HepG2 (cell line): ENCODE results near the gene RILPL1. TPM values are rescaled to one million over a fixed set of nuclear protein-coding genes. Genes with fewer than 3 reads are reported as not detected.

ENCODE experiments used
- ATAC-seq: fragments of 200-7000 bp; cut with Tn5 transposase; 3 replicates; pipeline ENCODE4 v1.9.1; 2020; ENCODE audit warnings: mild to moderate bottlenecking, moderate library complexity
- BruUV-seq: library from RNA; stranded (reverse); fragments of 400-500 nt; replicated peaks from 2 replicates; lab custom pipeline; 2021; lab: Mats Ljungman, UMichigan
- CTCF ChIA-PET: fragments of 300-600 bp; formaldehyde crosslinking; extraction: SDS; loops from one replicate; lab custom pipeline; 2021; ENCODE audit warnings: low total read pairs, inconsistent platforms, low intra/inter-chr PET ratio; lab: Yijun Ruan, JAX
- POLR2A ChIA-PET: fragments of 350-600 bp; sonication (Branson Sonifier 250); formaldehyde crosslinking; loops from one replicate; lab custom pipeline; 2020; ENCODE audit warnings: antibody characterized with exemption, inconsistent platforms; lab: Yijun Ruan, JAX
- DNase-seq: peaks from one replicate; pipeline ENCODE4 v3.0.0-alpha.2; 2015; ENCODE audit warnings: low spot score
- FAIRE-seq: peaks from 3 replicates; lab custom pipeline; 2011; peaks lifted over from hg19 to GRCh38; lab: Jason Lieb, UNC
- H2AFZ ChIP-seq: one replicate; pipeline ENCODE4 v1.6.1; 2011; ENCODE audit warnings: low read length, inconsistent platforms
- H3K27ac ChIP-seq: fragments of 300-600 bp; 3 replicates; pipeline ENCODE4 v1.8.0; 2011; ENCODE audit warnings: mixed run types, mild to moderate bottlenecking, mixed read lengths, low read length, inconsistent platforms; ENCODE audit not compliant: insufficient read depth; ENCODE audit errors: extremely low read length
- H3K27me3 ChIP-seq, 2 experiments: fragments of 200-600 bp in 1 of 2; 2 replicates in 1 of 2; 3 replicates in 1 of 2; pipeline versions ENCODE4 v1.6.0 to v1.8.0; 2011; ENCODE audit warnings: low read length in 2 of 2, mild to moderate bottlenecking in 2 of 2, moderate library complexity in 2 of 2, inconsistent platforms in 1 of 2; ENCODE audit not compliant: insufficient read depth in 2 of 2, control insufficient read depth in 1 of 2
- H3K36me3 ChIP-seq, 2 experiments: fragments of 200-600 bp in 1 of 2; replicated peaks in 1 of 2; 2 replicates in 1 of 2; 3 replicates in 1 of 2; pipeline versions ENCODE4 v1.5.1 to v1.8.0; 2011; ENCODE audit warnings: low read length in 2 of 2, inconsistent platforms in 1 of 2; ENCODE audit not compliant: insufficient read depth in 2 of 2, control insufficient read depth in 1 of 2
- H3K4me1 ChIP-seq: 2 replicates; pipeline ENCODE4 v1.5.1; 2012; ENCODE audit warnings: low read length, inconsistent platforms; ENCODE audit not compliant: insufficient read depth
- H3K4me2 ChIP-seq: 2 replicates; pipeline ENCODE4 v1.6.0; 2011; ENCODE audit warnings: low read depth, low read length, inconsistent platforms
- H3K4me3 ChIP-seq, 3 experiments: fragments of 200-600 bp in 1 of 3; sonication (generic), shearing (Covaris generic) in 1 of 3; replicated peaks in 1 of 3; 2 replicates each; pipeline ENCODE4 v1.5.1; 2011 to 2016; ENCODE audit warnings: low read length in 3 of 3, inconsistent platforms in 2 of 3, low read depth in 2 of 3, mild to moderate bottlenecking in 2 of 3, control low read depth in 1 of 3, mixed read lengths in 1 of 3; ENCODE audit not compliant: insufficient read depth in 1 of 3
- H3K79me2 ChIP-seq: one replicate; pipeline ENCODE4 v1.6.1; 2011; ENCODE audit warnings: low read length, inconsistent platforms; ENCODE audit not compliant: insufficient read depth
- H3K9ac ChIP-seq: 2 replicates; pipeline ENCODE4 v1.6.0; 2011; ENCODE audit warnings: mild to moderate bottlenecking, low read depth, low read length, inconsistent platforms; ENCODE audit not compliant: insufficient read depth
- H3K9me3 ChIP-seq: 2 replicates; pipeline ENCODE4 v1.5.1; 2012; ENCODE audit warnings: mild to moderate bottlenecking, low read length
- H4K20me1 ChIP-seq: 2 replicates; pipeline ENCODE4 v1.6.0; 2011; ENCODE audit warnings: inconsistent platforms, mild to moderate bottlenecking, low read length, moderate library complexity; ENCODE audit not compliant: insufficient read depth
- CREB1 ChIP-seq, 2 experiments: fragments of 450-650 bp in 1 of 2; IDR thresholded peaks; 2 replicates each; pipeline ENCODE4 v1.6.1; 2016 to 2017; ENCODE audit warnings: control low read depth in 1 of 2, mild to moderate bottlenecking in 1 of 2, missing compliant biosample characterization in 1 of 2, missing genetic modification characterization in 1 of 2
- FIP1L1 ChIP-seq: fragments of 200-400 bp; formaldehyde crosslinking; IDR thresholded peaks from 2 replicates; pipeline ENCODE4 v1.6.1; 2018; ENCODE audit warnings: low read depth, mild to moderate bottlenecking, low read length, moderate library complexity, borderline replicate concordance; ENCODE audit not compliant: insufficient read depth
- WGBS: methylation state at CpG from one replicate; pipeline ENCODE4 v1.1.6; 2017; ENCODE audit warnings: low lambda C conversion rate; 5-methylcytosine and 5-hydroxymethylcytosine counted together
- in situ Hi-C: cut with HindIII; loops from 2 replicates; pipeline ENCODE4 v1.10.0; 2017; ENCODE audit warnings: low pct_unique_long_range_greater_than_20kb; ENCODE audit not compliant: extremely low pct_ligation_motif_present
- intact Hi-C: fragments of 100-400 bp; cut with micrococcal nuclease; formaldehyde crosslinking; loops from one replicate; pipeline ENCODE4 v1.10.0; 2022; ENCODE audit not compliant: unreplicated experiment
- polyA plus RNA-seq, 8 experiments: library from polyadenylated mRNA; depleted of rRNA in 3 of 8; stranded (reverse) in 7 of 8; unstranded in 1 of 8; fragments of >200 nt; fragmentation: Illumina TruSeq in 4 of 8; extraction: Trizol in 4 of 8; gene quantifications; 2 replicates each; pipeline versions ENCODE4 v1.2.1 to v1.2.3, GENCODE V29; 2011 to 2016; ENCODE audit warnings: low read depth in 4 of 8, missing spikeins in 1 of 8, mixed read lengths in 1 of 8; ENCODE audit not compliant: insufficient read depth in 1 of 8
- total RNA-seq, 5 experiments: library from RNA; depleted of rRNA; stranded (reverse); fragments of >200 nt; fragmentation: Illumina TruSeq; extraction: Trizol; gene quantifications; 2 replicates each; pipeline ENCODE4 v1.2.3, GENCODE V29; 2016; ENCODE audit warnings: low read depth in 1 of 5
- TF ChIP-seq, protein P1 (sequence below): sonication (generic); formaldehyde crosslinking; IDR thresholded peaks from 2 replicates; pipeline ENCODE4 v1.5.1; 2020; ENCODE audit warnings: mild to moderate bottlenecking, missing genetic modification reagents
- TF ChIP-seq, protein P2 (sequence below), 2 experiments: fragments of 450-650 bp in 1 of 2; sonication (generic) in 1 of 2; formaldehyde crosslinking; IDR thresholded peaks; 2 replicates each; pipeline versions ENCODE4 v1.5.0 to v1.8.0; 2020 to 2022; ENCODE audit warnings: mild to moderate bottlenecking in 1 of 2, missing genetic modification reagents in 1 of 2

Gene RILPL1
- total and polyA plus RNA-seq, 2 of the 13 experiments (the other 11 are each of a cell fraction or from before 2014, with no cell fraction given) = 5.8 to 28.4 TPM

DNA sequence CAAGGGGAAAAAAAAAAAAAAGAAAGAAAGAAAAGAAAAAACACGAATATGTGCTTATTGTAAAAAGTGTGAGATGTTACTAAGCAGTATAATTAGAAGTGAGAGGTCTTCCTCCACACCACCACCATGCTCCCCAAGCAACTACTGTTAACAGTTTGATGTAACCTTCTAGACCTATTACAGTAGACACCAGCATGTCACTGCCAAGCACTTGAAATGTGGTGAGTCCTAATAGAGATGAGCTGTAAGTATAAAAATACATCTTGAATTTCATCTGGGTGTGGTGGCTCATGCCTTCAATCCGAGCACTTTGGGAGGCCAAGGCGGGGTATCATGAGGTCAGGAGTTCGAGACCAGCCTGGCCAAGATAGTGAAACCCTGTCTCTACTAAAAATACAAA, 83.7 kb downstream of the RILPL1 start:
- H3K9ac ChIP-seq = no peak overlapping the region
- H2AFZ ChIP-seq = no peak overlapping the region
- TF ChIP-seq, protein P1, sequence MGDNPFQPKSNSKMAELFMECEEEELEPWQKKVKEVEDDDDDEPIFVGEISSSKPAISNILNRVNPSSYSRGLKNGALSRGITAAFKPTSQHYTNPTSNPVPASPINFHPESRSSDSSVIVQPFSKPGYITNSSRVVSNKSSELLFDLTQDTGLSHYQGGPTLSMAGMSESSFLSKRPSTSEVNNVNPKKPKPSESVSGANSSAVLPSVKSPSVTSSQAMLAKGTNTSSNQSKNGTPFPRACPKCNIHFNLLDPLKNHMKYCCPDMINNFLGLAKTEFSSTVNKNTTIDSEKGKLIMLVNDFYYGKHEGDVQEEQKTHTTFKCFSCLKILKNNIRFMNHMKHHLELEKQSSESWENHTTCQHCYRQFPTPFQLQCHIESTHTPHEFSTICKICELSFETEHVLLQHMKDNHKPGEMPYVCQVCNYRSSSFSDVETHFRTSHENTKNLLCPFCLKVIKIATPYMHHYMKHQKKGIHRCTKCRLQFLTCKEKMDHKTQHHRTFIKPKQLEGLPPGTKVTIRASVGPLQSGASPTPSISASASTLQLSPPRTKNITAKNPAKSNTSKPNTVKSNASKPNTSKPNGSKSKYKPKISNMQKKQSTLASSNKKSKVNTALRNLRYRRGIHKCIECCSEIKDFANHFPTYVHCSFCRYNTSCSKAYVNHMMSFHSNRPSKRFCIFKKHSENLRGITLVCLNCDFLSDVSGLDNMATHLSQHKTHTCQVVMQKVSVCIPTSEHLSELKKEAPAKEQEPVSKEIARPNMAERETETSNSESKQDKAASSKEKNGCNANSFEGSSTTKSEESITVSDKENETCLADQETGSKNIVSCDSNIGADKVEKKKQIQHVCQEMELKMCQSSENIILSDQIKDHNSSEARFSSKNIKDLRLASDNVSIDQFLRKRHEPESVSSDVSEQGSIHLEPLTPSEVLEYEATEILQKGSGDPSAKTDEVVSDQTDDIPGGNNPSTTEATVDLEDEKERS = no peak
- no peak for TF ChIP-seq CREB1 (IDR thresholded peaks at IDR 0.05)
- TF ChIP-seq CREB1 (CRISPR knock-in tag; IDR thresholded peaks at IDR 0.05) = 0 out of 2 replicates have a peak, but pooled peaks have one; percentile 4
- TF ChIP-seq, protein P2, sequence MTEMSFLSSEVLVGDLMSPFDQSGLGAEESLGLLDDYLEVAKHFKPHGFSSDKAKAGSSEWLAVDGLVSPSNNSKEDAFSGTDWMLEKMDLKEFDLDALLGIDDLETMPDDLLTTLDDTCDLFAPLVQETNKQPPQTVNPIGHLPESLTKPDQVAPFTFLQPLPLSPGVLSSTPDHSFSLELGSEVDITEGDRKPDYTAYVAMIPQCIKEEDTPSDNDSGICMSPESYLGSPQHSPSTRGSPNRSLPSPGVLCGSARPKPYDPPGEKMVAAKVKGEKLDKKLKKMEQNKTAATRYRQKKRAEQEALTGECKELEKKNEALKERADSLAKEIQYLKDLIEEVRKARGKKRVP (CRISPR knock-in tag; IDR thresholded peaks at IDR 0.05) = 0 out of 4 replicates have a peak, but pooled peaks of 1 of the 2 experiments have one; percentile 44
- no peak for TF ChIP-seq FIP1L1
- no peaks in the 10 kb centered on the region for H4K20me1 ChIP-seq
- ATAC-seq (no peak), FAIRE-seq (no peak), DNase-seq (no peak)
- ChIA-PET CTCF (no interaction called here), POLR2A (interaction anchor here (0.7 kb wide), 1 partner anchor 262 kb away, joined by 3 read pairs; no protein-coding TSS in a partner anchor)
- intact Hi-C loops (no loop called here), in situ Hi-C loops (no loop called here)
- no peak overlapping the region for H3K4me3 ChIP-seq
- no peaks in the 10 kb centered on the region for H3K27me3 ChIP-seq
- H3K36me3 ChIP-seq = no peaks in the 10 kb centered on the region
- BruUV-seq = no TSS peak
- H3K4me1 ChIP-seq = peaks cover 66% of the 10 kb centered on the region
- H3K4me2 ChIP-seq = no peak overlapping the region; the same call in 1 of the 2 replicates
- H3K27ac ChIP-seq = peak overlapping the region; percentile 76
- no peaks in the 10 kb centered on the region for H3K79me2 ChIP-seq
- 89% methylated on average over 4 of the region's 4 CpGs for WGBS
- no peaks in the 10 kb centered on the region for H3K9me3 ChIP-seq
